Upper lobe of left lung (tissue), 6 donors: ENCODE results near the gene RNH1. TPM values are rescaled to one million over a fixed set of nuclear protein-coding genes. Genes with fewer than 3 reads are reported as not detected.

Experiments used
- ATAC-seq, 2 donors: fragments of 200-7000 bp; cut with Tn5 transposase; one replicate each; pipeline ENCODE4 v1.9.1; 2022; ENCODE audit warnings: mild to moderate bottlenecking in 2 of 2, moderate library complexity in 2 of 2; ENCODE audit not compliant: low FRiP score in 2 of 2
- DNase-seq, 2 donors: peaks; one replicate each; pipeline ENCODE4 v3.0.0-alpha.2; 2019 to 2020
- H3K27ac ChIP-seq, 4 donors: fragments of 200-600 bp; sonication (generic); one replicate each; pipeline ENCODE4 v1.5.1; 2016 to 2019
- H3K27me3 ChIP-seq, 4 donors: fragments of 200-600 bp; sonication (generic); one replicate each; pipeline ENCODE4 v1.5.1; 2017 to 2019
- H3K36me3 ChIP-seq, 4 donors: fragments of 200-600 bp; sonication (generic); one replicate each; pipeline ENCODE4 v1.5.1; 2016 to 2019
- H3K4me1 ChIP-seq, 4 donors: fragments of 200-600 bp; sonication (generic); one replicate each; pipeline ENCODE4 v1.5.1; 2018 to 2019
- H3K4me3 ChIP-seq, 4 donors: fragments of 200-600 bp; sonication (generic); one replicate each; pipeline ENCODE4 v1.5.1; 2017 to 2019; ENCODE audit warnings: mild to moderate bottlenecking in 2 of 4, moderate library complexity in 1 of 4
- H3K9me3 ChIP-seq, 4 donors: fragments of 200-600 bp; sonication (generic); one replicate each; pipeline ENCODE4 v1.5.1; 2018 to 2019
- CTCF ChIP-seq, 6 experiments: fragments of 450-650 bp in 4 of 6; fragments of 200-600 bp in 2 of 6; sonication (generic) in 2 of 6; IDR thresholded peaks; one replicate each; pipeline ENCODE4 v1.5.1; 2016 to 2019; ENCODE audit warnings: antibody characterized with exemption in 6 of 6
- EP300 ChIP-seq, 4 donors: sonication (generic); formaldehyde crosslinking; IDR thresholded peaks; one replicate each; pipeline ENCODE4 v1.5.1; 2017; ENCODE audit warnings: antibody characterized with exemption in 4 of 4, control low read depth in 2 of 4
- POLR2A ChIP-seq, 4 donors: fragments of 450-650 bp; IDR thresholded peaks; one replicate each; pipeline ENCODE4 v1.5.1; 2016 to 2017; ENCODE audit warnings: antibody characterized with exemption in 4 of 4, mild to moderate bottlenecking in 2 of 4
- POLR2AphosphoS5 ChIP-seq, 2 donors: sonication (generic); formaldehyde crosslinking; IDR thresholded peaks; one replicate each; pipeline ENCODE4 v1.5.1; 2017; ENCODE audit warnings: antibody characterized with exemption in 2 of 2
- WGBS, 2 donors: methylation state at CpG; one replicate each; pipeline ENCODE4 v1.1.5; 2017 to 2018; 5-methylcytosine and 5-hydroxymethylcytosine counted together
- total RNA-seq, 6 donors: library from RNA; depleted of rRNA in 4 of 6; stranded (reverse); fragments of >200 nt in 4 of 6; gene quantifications; one replicate each; pipeline versions ENCODE4 v1.1.0 to v1.2.1, GENCODE V29; 2016 to 2021
- donor health status: DM: no; HTN: no; CAD: no; lungs with moderate emphysema.
- donor health status: DM: no; HTN: yes; CAD: no; lungs with severe emphysema.

Gene RNH1
- total RNA-seq, 6 donors from 2014 or later = 236 to 374 (median 339) TPM

GRCh38 chr11:479311-479710 lies 27.7 kb downstream of the RNH1 start:
- no peaks in the 10 kb centered on the region for H3K27me3 ChIP-seq
- H3K4me1 ChIP-seq = no peaks in the 10 kb centered on the region
- TF ChIP-seq POLR2AphosphoS5 (IDR thresholded peaks at IDR 0.05) (no peak), CTCF (IDR thresholded peaks at IDR 0.05) (no peak), POLR2A (IDR thresholded peaks at IDR 0.05) (no peak), EP300 (IDR thresholded peaks at IDR 0.05) (no peak)
- no peak overlapping the region for H3K4me3 ChIP-seq
- H3K9me3 ChIP-seq = no peaks in the 10 kb centered on the region
- 90 to 95% methylated on average over 12 to 13 of the region's 13 CpGs for WGBS, 2 donors
- DNase-seq (peak in 1 of 2 donors; percentile 65), ATAC-seq (no peak)
- no peak overlapping the region for H3K27ac ChIP-seq
- no peaks in the 10 kb centered on the region for H3K36me3 ChIP-seq

GRCh38 chr11:477052-477715 lies 29.9 kb downstream of the RNH1 start:
- Histone ChIP-seq H3K9me3 (no peaks in the 10 kb centered on the region), H3K36me3 (no peaks in the 10 kb centered on the region), H3K4me1 (no peaks in the 10 kb centered on the region), H3K27ac (no peak overlapping the region), H3K27me3 (no peaks in the 10 kb centered on the region), H3K4me3 (no peak overlapping the region)
- no peak for DNase-seq
- ATAC-seq = no peak
- no peak for TF ChIP-seq EP300 (IDR thresholded peaks at IDR 0.05)
- no peak for TF ChIP-seq POLR2AphosphoS5 (IDR thresholded peaks at IDR 0.05)
- TF ChIP-seq CTCF (IDR thresholded peaks at IDR 0.05) = no peak
- no peak for TF ChIP-seq POLR2A (IDR thresholded peaks at IDR 0.05)
- WGBS, 2 donors = 83 to 90% methylated on average over 15 to 16 of the region's 16 CpGs

- no peaks in the 10 kb centered on the region for H3K27me3 ChIP-seq
- no peak overlapping the region for H3K27ac ChIP-seq
- H3K4me1 ChIP-seq = peaks cover 0 to 1% (median 0%) of the 10 kb centered on the region in 4 donors
- TF ChIP-seq POLR2A (IDR thresholded peaks at IDR 0.05) (no peak), POLR2AphosphoS5 (IDR thresholded peaks at IDR 0.05) (no peak), CTCF (IDR thresholded peaks at IDR 0.05) (no peak), EP300 (IDR thresholded peaks at IDR 0.05) (no peak)
- peak in 1 of 2 donors; percentile 56 for DNase-seq
- 98% methylated on average over 11 to 14 of the region's 15 CpGs for WGBS, 2 donors
- no peaks in the 10 kb centered on the region for H3K9me3 ChIP-seq
- H3K4me3 ChIP-seq = no peak overlapping the region
- H3K36me3 ChIP-seq = no peaks in the 10 kb centered on the region
- no peak for ATAC-seq
Measured at GRCh38 chr11:476416-476815, 30.6 kb downstream of the RNH1 start.

GRCh38 chr11:475941-476340 lies 31.1 kb downstream of the RNH1 start:
- no peak for TF ChIP-seq EP300 (IDR thresholded peaks at IDR 0.05)
- TF ChIP-seq CTCF (IDR thresholded peaks at IDR 0.05) = no peak
- no peak for TF ChIP-seq POLR2AphosphoS5 (IDR thresholded peaks at IDR 0.05)
- no peak for TF ChIP-seq POLR2A (IDR thresholded peaks at IDR 0.05)
- Histone ChIP-seq H3K4me3 (no peak overlapping the region), H3K27ac (no peak overlapping the region), H3K9me3 (no peaks in the 10 kb centered on the region), H3K36me3 (no peaks in the 10 kb centered on the region), H3K4me1 (peaks cover 2 to 5% (median 4%) of the 10 kb centered on the region in 4 donors), H3K27me3 (no peaks in the 10 kb centered on the region)
- DNase-seq (peak in 1 of 2 donors; percentile 67), ATAC-seq (no peak)
- 95% methylated on average over 9 of the region's 9 CpGs for WGBS, 2 donors
